ENCODE results near the gene VDAC2.
"Not testable (repeated sequence)": the region's sequence is repeated elsewhere in the genome, so short reads cannot be mapped to it uniquely, and the experiment has no call there.

Gene VDAC2

GRCh38 chr10:75201793-75202307 is 8.7 kb upstream of the VDAC2 start:
- DNase-seq, result no peak

GRCh38 chr10:75202321-75203045 is 8.1 kb upstream of the VDAC2 start:
- DNase-seq, result no peak

- not testable (repeated sequence) for DNase-seq
These were observed 7.5 kb upstream of the VDAC2 start for GRCh38 chr10:75203046-75203620.

- no peak for DNase-seq
These were observed 6.9 kb upstream of the VDAC2 start for GRCh38 chr10:75203724-75204123.

- DNase-seq, result no peak
These were observed 4.7 kb upstream of the VDAC2 start for GRCh38 chr10:75205908-75206307.

- not testable (repeated sequence) for DNase-seq
These were observed 4.0 kb upstream of the VDAC2 start for GRCh38 chr10:75206638-75207037.

GRCh38 chr10:75207079-75207856 is 3.3 kb upstream of the VDAC2 start:
- DNase-seq, result no peak

GRCh38 chr10:75207857-75208144 is 2.8 kb upstream of the VDAC2 start:
- no peak for DNase-seq

- no peak for DNase-seq
These were observed 2.4 kb upstream of the VDAC2 start for GRCh38 chr10:75208181-75208580.

GRCh38 chr10:75209086-75209920 is 1.3 kb upstream of the VDAC2 start:
- no peak for DNase-seq

- DNase-seq, result peak; percentile 89
These were observed 695 bp upstream of the VDAC2 start for GRCh38 chr10:75209921-75210281.

- no peak for DNase-seq
These were observed 553 bp downstream of the VDAC2 start for GRCh38 chr10:75211007-75211691.

GRCh38 chr10:75212343-75212742 is 1.7 kb downstream of the VDAC2 start:
- no peak for DNase-seq

- no peak for DNase-seq
These were observed 9.7 kb downstream of the VDAC2 start for GRCh38 chr10:75220274-75220673.

- DNase-seq, result not testable (repeated sequence)
These were observed 10.9 kb downstream of the VDAC2 start for GRCh38 chr10:75221492-75221891.

GRCh38 chr10:75223507-75223906 is 12.9 kb downstream of the VDAC2 start:
- DNase-seq, result no peak

- no peak for DNase-seq
These were observed 15.5 kb downstream of the VDAC2 start for GRCh38 chr10:75226095-75226494.

- DNase-seq, result no peak
These were observed 16.1 kb downstream of the VDAC2 start for GRCh38 chr10:75226656-75227055.

- no peak for DNase-seq
These were observed 17.7 kb downstream of the VDAC2 start for GRCh38 chr10:75228278-75228677.

- DNase-seq, result no peak
These were observed 18.2 kb downstream of the VDAC2 start for GRCh38 chr10:75228834-75229233.

GRCh38 chr10:75229971-75230370 is 19.4 kb downstream of the VDAC2 start:
- DNase-seq, result no peak

- DNase-seq, result peak; percentile 83
These were observed 20.0 kb downstream of the VDAC2 start for GRCh38 chr10:75230600-75231038.

All from left hindlimb (tissue), 1 donor.